ENCODE data around the gene RALGPS1. TPM values are rescaled to one million over a fixed set of nuclear protein-coding genes. Genes with fewer than 3 reads are reported as not detected.

The RALGPS1 gene
- polyA plus RNA-seq, 1 experiment, result 1.7 TPM

GRCh38 chr9:126938327-126938726 lies 23.7 kb downstream of the RALGPS1 start:
- DNase-seq (ENCODE audit: low read depth), result no peak
- Histone ChIP-seq H3K36me3 (ENCODE audit: control insufficient read depth, insufficient read depth, low read length) (no peaks in the 10 kb centered on the region), H3K4me3 (ENCODE audit: low read depth, low read length) (no peak overlapping the region), H3K27me3 (ENCODE audit: control insufficient read depth, insufficient read depth, low read length) (peaks cover 4% of the 10 kb centered on the region)
- TF ChIP-seq CTCF (IDR thresholded peaks at IDR 0.05; ENCODE audit: insufficient read depth, low read depth, low read length), result no peak
- ChIA-PET CTCF (interaction anchor here (1.2 to 9.9 kb wide), 3 partner anchors 11 to 410 kb away, joined by 3 to 196 read pairs (median 18); no protein-coding TSS in a partner anchor), POLR2A (no interaction called here)

- POLR2A ChIA-PET, result no interaction called here
- H3K27me3 ChIP-seq (ENCODE audit: control insufficient read depth, insufficient read depth, low read length), result peaks cover 1% of the 10 kb centered on the region
These were observed 25.2 kb downstream of the RALGPS1 start for GRCh38 chr9:126939821-126940221.

GRCh38 chr9:126942399-126942798 lies 27.8 kb downstream of the RALGPS1 start:
- no peak overlapping the region for H3K4me3 ChIP-seq (ENCODE audit: low read depth, low read length)
- DNase-seq (ENCODE audit: low read depth), result no peak
- ChIA-PET CTCF (interaction anchor here (0.7 to 9.9 kb wide), 13 partner anchors 10 to 580 kb away, joined by 3 to 196 read pairs (median 4); no protein-coding TSS in a partner anchor), POLR2A (no interaction called here)
- H3K27me3 ChIP-seq (ENCODE audit: control insufficient read depth, insufficient read depth, low read length), result peaks cover 1% of the 10 kb centered on the region
- no peak for TF ChIP-seq CTCF (IDR thresholded peaks at IDR 0.05; ENCODE audit: insufficient read depth, low read depth, low read length)
- H3K36me3 ChIP-seq (ENCODE audit: control insufficient read depth, insufficient read depth, low read length), result no peaks in the 10 kb centered on the region

More at GRCh38 chr9:126939821-126940221, 25.2 kb downstream of the RALGPS1 start:
- Histone ChIP-seq H3K36me3 (ENCODE audit: control insufficient read depth, insufficient read depth, low read length) (no peaks in the 10 kb centered on the region), H3K4me3 (ENCODE audit: low read depth, low read length) (no peak overlapping the region)
- DNase-seq (ENCODE audit: low read depth), result no peak
- CTCF ChIA-PET, result interaction anchor here (0.9 to 9.9 kb wide), 19 partner anchors 12 to 275 kb away, joined by 3 to 196 read pairs (median 5); partner anchors contain the start of gene ZBTB34
- TF ChIP-seq CTCF (IDR thresholded peaks at IDR 0.05; ENCODE audit: insufficient read depth, low read depth, low read length), result no peak

- CTCF ChIA-PET, result interaction anchor here (9.9 kb wide), 1 partner anchor 253 kb away, joined by 196 read pairs; no protein-coding TSS in a partner anchor
- no peak for DNase-seq (ENCODE audit: low read depth)
- H3K36me3 ChIP-seq (ENCODE audit: control insufficient read depth, insufficient read depth, low read length), result no peaks in the 10 kb centered on the region
- TF ChIP-seq CTCF (IDR thresholded peaks at IDR 0.05; ENCODE audit: insufficient read depth, low read depth, low read length), result no peak
- POLR2A ChIA-PET, result no interaction called here
- peaks cover 1% of the 10 kb centered on the region; the same call in 1 of the 2 replicates for H3K27me3 ChIP-seq (ENCODE audit: control insufficient read depth, insufficient read depth, low read length)
- H3K4me3 ChIP-seq (ENCODE audit: low read depth, low read length), result no peak overlapping the region
These were observed 31.1 kb downstream of the RALGPS1 start for GRCh38 chr9:126945682-126946081.

- Histone ChIP-seq H3K36me3 (ENCODE audit: control insufficient read depth, insufficient read depth, low read length) (no peaks in the 10 kb centered on the region), H3K27me3 (ENCODE audit: control insufficient read depth, insufficient read depth, low read length) (no peaks in the 10 kb centered on the region; the same call in 1 of the 2 replicates), H3K4me3 (ENCODE audit: low read depth, low read length) (no peak overlapping the region)
- ChIA-PET CTCF (interaction anchor here (0.6 to 1.6 kb wide), 3 partner anchors 12 to 261 kb away, joined by 3 to 6 read pairs (median 3); no protein-coding TSS in a partner anchor), POLR2A (no interaction called here)
- TF ChIP-seq CTCF (IDR thresholded peaks at IDR 0.05; ENCODE audit: insufficient read depth, low read depth, low read length), result no peak
- DNase-seq (ENCODE audit: low read depth), result no peak
These were observed 32.9 kb downstream of the RALGPS1 start for GRCh38 chr9:126947529-126947928.

All from BJ (cell line).